Caco-2 (cell line): ENCODE results near the gene NUP98. TPM values are rescaled to one million over a fixed set of nuclear protein-coding genes. Genes with fewer than 3 reads are reported as not detected.

Experiments used
- BruUV-seq: library from RNA; stranded (reverse); fragments of 400-500 nt; replicated peaks from 2 replicates; lab custom pipeline; 2021; lab: Mats Ljungman, UMichigan
- CTCF ChIA-PET: fragments of 300-600 bp; sonication (Branson Sonifier 250); formaldehyde crosslinking; loops from one replicate; lab custom pipeline; 2022; ENCODE audit warnings: antibody characterized with exemption; lab: Charles Lee
- POLR2A ChIA-PET: fragments of 300-600 bp; sonication (Branson Sonifier 250); formaldehyde crosslinking; loops from one replicate; lab custom pipeline; 2022; ENCODE audit warnings: antibody characterized with exemption; lab: Charles Lee
- DNase-seq, 2 experiments: peaks; one replicate each; pipeline versions ENCODE4 v3.0.0 to v3.0.0-alpha.2; 2020 to 2022
- H3K27me3 ChIP-seq: replicated peaks from 2 replicates; pipeline ENCODE4 v1.6.0; 2011; ENCODE audit warnings: low read length; ENCODE audit not compliant: control insufficient read depth, insufficient read depth
- H3K36me3 ChIP-seq: 2 replicates; pipeline ENCODE4 v1.5.1; 2011; ENCODE audit warnings: low read length; ENCODE audit not compliant: control insufficient read depth, insufficient read depth
- H3K4me1 ChIP-seq: fragments of 250-450 bp; sonication (Bioruptor Pico); 2 replicates; pipeline ENCODE4 v1.5.1; 2020; ENCODE audit warnings: mild to moderate bottlenecking
- H3K4me3 ChIP-seq: 2 replicates; pipeline ENCODE4 v1.5.1; 2011; ENCODE audit warnings: low read depth, mild to moderate bottlenecking, control low read depth, low read length
- H3K9me3 ChIP-seq: fragments of 250-450 bp; sonication (Bioruptor Pico); 2 replicates; pipeline ENCODE4 v1.5.1; 2020; ENCODE audit warnings: mild to moderate bottlenecking, moderate library complexity
- H3K27ac Mint-ChIP-seq: one replicate; pipeline ENCODE4 v1.8.0; 2022; ENCODE audit warnings: mixed read lengths; ENCODE audit not compliant: unreplicated experiment
- H3K27me3 Mint-ChIP-seq: one replicate; pipeline ENCODE4 v1.8.0; 2022; ENCODE audit warnings: mixed read lengths; ENCODE audit not compliant: insufficient read depth, unreplicated experiment
- H3K36me3 Mint-ChIP-seq: one replicate; pipeline ENCODE4 v1.8.0; 2022; ENCODE audit warnings: mild to moderate bottlenecking, mixed read lengths; ENCODE audit not compliant: insufficient read depth, unreplicated experiment
- H3K4me1 Mint-ChIP-seq: one replicate; pipeline ENCODE4 v1.8.0; 2022; ENCODE audit warnings: low read depth, mixed read lengths; ENCODE audit not compliant: unreplicated experiment
- H3K4me3 Mint-ChIP-seq: one replicate; pipeline ENCODE4 v1.8.0; 2022; ENCODE audit warnings: mild to moderate bottlenecking, moderate library complexity, mixed read lengths; ENCODE audit not compliant: unreplicated experiment
- H3K9me3 Mint-ChIP-seq: one replicate; pipeline ENCODE4 v1.8.0; 2022; ENCODE audit warnings: mixed read lengths; ENCODE audit not compliant: unreplicated experiment
- intact Hi-C: fragments of 100-400 bp; cut with micrococcal nuclease; formaldehyde crosslinking; loops from one replicate; pipeline ENCODE4 v1.10.0; 2022; ENCODE audit not compliant: unreplicated experiment
- total RNA-seq: library from RNA; stranded (reverse); gene quantifications from 2 replicates; pipeline ENCODE4 v1.2.3, GENCODE V29; 2022
- TF ChIP-seq, protein P1 (sequence below), 2 experiments: fragments of 200-600 bp in 1 of 2; IDR thresholded peaks; 1 replicate in 1 of 2; 2 replicates in 1 of 2; pipeline versions ENCODE4 v1.5.1 to v1.8.0; 2011 to 2022; ENCODE audit warnings: antibody characterized with exemption in 1 of 2, control low read depth in 1 of 2, inconsistent platforms in 1 of 2, low read depth in 1 of 2, low read length in 1 of 2, mild to moderate bottlenecking in 1 of 2, moderate library complexity in 1 of 2; ENCODE audit not compliant: insufficient read depth in 1 of 2, severe bottlenecking in 1 of 2, unreplicated experiment in 1 of 2

Gene NUP98
- total RNA-seq, 1 experiment from 2014 or later, result 146 TPM

DNA sequence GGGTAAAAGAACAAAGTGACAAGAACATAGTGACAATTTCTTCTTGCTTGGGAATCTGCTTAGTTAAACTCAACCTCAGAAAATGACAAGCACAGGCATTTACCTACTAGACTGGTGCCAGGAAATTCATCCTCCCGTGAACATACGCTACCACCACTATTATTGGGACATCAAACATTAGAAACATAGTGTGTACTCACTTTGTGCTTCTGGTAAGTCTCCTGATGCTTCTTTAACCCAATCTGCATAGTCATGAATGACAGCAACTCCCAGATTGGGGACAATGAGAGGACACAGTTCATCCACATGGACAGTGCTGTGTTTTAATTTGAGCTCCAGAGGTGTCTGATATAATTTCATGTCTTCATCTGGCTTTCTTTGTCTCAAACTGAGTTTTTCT lies 96.9 kb downstream of the NUP98 start:
- no peaks in the 10 kb centered on the region for H3K27me3 Mint-ChIP-seq
- no peaks in the 10 kb centered on the region for H3K4me1 Mint-ChIP-seq
- POLR2A ChIA-PET, result no interaction called here
- Histone ChIP-seq H3K4me3 (no peak overlapping the region), H3K27me3 (no peaks in the 10 kb centered on the region), H3K4me1 (no peaks in the 10 kb centered on the region), H3K9me3 (no peaks in the 10 kb centered on the region), H3K36me3 (peaks cover 5% of the 10 kb centered on the region)
- BruUV-seq, result no TSS peak
- peaks cover 87% of the 10 kb centered on the region for H3K36me3 Mint-ChIP-seq
- CTCF ChIA-PET, result no interaction called here
- TF ChIP-seq, protein P1, sequence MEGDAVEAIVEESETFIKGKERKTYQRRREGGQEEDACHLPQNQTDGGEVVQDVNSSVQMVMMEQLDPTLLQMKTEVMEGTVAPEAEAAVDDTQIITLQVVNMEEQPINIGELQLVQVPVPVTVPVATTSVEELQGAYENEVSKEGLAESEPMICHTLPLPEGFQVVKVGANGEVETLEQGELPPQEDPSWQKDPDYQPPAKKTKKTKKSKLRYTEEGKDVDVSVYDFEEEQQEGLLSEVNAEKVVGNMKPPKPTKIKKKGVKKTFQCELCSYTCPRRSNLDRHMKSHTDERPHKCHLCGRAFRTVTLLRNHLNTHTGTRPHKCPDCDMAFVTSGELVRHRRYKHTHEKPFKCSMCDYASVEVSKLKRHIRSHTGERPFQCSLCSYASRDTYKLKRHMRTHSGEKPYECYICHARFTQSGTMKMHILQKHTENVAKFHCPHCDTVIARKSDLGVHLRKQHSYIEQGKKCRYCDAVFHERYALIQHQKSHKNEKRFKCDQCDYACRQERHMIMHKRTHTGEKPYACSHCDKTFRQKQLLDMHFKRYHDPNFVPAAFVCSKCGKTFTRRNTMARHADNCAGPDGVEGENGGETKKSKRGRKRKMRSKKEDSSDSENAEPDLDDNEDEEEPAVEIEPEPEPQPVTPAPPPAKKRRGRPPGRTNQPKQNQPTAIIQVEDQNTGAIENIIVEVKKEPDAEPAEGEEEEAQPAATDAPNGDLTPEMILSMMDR (IDR thresholded peaks at IDR 0.05; ENCODE audit: insufficient read depth in 1 of 2, low read depth in 1 of 2, low read length in 1 of 2, severe bottlenecking in 1 of 2, unreplicated experiment in 1 of 2), result no peak
- intact Hi-C loops, result no loop called here
- H3K9me3 Mint-ChIP-seq, result no peaks in the 10 kb centered on the region
- no peak overlapping the region for H3K27ac Mint-ChIP-seq
- no peak overlapping the region for H3K4me3 Mint-ChIP-seq
- no peak for DNase-seq

DNA sequence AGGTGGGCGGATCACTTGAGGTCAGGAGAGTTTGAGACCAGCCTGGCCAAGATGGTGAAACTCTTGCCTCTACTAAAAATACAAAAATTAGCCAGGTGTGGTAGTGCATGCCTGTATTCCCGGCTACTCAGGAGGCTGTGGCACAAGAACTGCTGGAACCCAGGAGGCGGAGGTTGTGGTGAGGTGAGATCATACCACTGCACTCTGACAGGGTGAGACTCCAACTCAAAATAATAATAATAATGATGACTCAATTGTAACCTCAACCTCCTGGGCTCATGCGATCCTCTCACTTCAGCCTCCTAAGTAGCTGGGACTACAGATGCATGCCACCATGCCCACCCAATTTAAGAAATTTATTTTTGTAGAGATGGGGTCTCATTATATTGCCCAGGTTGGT lies 110.6 kb downstream of the NUP98 start:
- no peak for DNase-seq
- H3K9me3 Mint-ChIP-seq, result no peaks in the 10 kb centered on the region
- intact Hi-C loops, result no loop called here
- H3K9me3 ChIP-seq, result no peaks in the 10 kb centered on the region
- no peak overlapping the region for H3K4me3 ChIP-seq
- H3K4me3 Mint-ChIP-seq, result no peak overlapping the region
- H3K36me3 Mint-ChIP-seq, result peaks cover 93% of the 10 kb centered on the region
- TF ChIP-seq, protein P1 (IDR thresholded peaks at IDR 0.05; ENCODE audit: insufficient read depth in 1 of 2, low read depth in 1 of 2, low read length in 1 of 2, severe bottlenecking in 1 of 2, unreplicated experiment in 1 of 2), result no peak
- H3K27me3 ChIP-seq, result no peaks in the 10 kb centered on the region
- no peaks in the 10 kb centered on the region for H3K27me3 Mint-ChIP-seq
- peaks cover 5% of the 10 kb centered on the region for H3K36me3 ChIP-seq
- POLR2A ChIA-PET, result no interaction called here
- H3K27ac Mint-ChIP-seq, result no peak overlapping the region
- no peaks in the 10 kb centered on the region for H3K4me1 ChIP-seq
- no peaks in the 10 kb centered on the region for H3K4me1 Mint-ChIP-seq
- BruUV-seq, result no TSS peak
- CTCF ChIA-PET, result no interaction called here

DNA sequence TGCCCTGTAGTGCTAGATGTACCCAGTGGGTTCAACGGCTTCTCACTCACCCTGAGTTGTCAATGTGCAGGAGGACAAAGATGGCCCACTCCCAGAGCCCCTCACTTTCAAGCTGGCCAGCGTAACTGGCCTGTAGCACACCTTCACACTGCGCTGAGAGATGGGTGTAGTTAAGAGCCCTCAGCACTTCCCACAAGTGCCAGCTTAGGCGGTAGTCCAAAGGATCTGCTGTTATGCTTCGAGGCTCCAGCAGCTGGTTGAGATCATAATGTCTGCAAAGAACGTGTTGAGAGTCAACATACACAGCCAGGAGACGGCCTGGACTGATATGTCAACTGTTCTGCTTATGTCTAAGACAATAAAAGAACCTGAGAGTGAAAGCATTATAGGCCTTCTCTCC lies 111.4 kb downstream of the NUP98 start:
- Histone ChIP-seq H3K4me3 (no peak overlapping the region), H3K4me1 (no peaks in the 10 kb centered on the region), H3K9me3 (no peaks in the 10 kb centered on the region), H3K27me3 (no peaks in the 10 kb centered on the region), H3K36me3 (peaks cover 5% of the 10 kb centered on the region)
- intact Hi-C loops, result no loop called here
- Mint-ChIP-seq H3K27ac (no peak overlapping the region), H3K36me3 (peaks cover 93% of the 10 kb centered on the region), H3K4me1 (no peaks in the 10 kb centered on the region), H3K4me3 (no peak overlapping the region), H3K9me3 (no peaks in the 10 kb centered on the region), H3K27me3 (no peaks in the 10 kb centered on the region)
- DNase-seq, result no peak
- TF ChIP-seq, protein P1 (IDR thresholded peaks at IDR 0.05; ENCODE audit: insufficient read depth in 1 of 2, low read depth in 1 of 2, low read length in 1 of 2, severe bottlenecking in 1 of 2, unreplicated experiment in 1 of 2), result no peak
- BruUV-seq, result no TSS peak
- POLR2A ChIA-PET, result no interaction called here
- CTCF ChIA-PET, result no interaction called here
